GM18868 (cell line): ENCODE data around the gene RAPGEF5.
A peak's percentile ranks its signal among the peaks of the same experiment; 100 is the strongest.

Source experiments
- ATAC-seq: cut with Tn5 transposase; IDR thresholded peaks from one replicate; pipeline ENCODE4 v1.9.1; 2021; ENCODE audit warnings: mild to moderate bottlenecking, moderate library complexity; ENCODE audit not compliant: unreplicated experiment

RAPGEF5 gene

DNA sequence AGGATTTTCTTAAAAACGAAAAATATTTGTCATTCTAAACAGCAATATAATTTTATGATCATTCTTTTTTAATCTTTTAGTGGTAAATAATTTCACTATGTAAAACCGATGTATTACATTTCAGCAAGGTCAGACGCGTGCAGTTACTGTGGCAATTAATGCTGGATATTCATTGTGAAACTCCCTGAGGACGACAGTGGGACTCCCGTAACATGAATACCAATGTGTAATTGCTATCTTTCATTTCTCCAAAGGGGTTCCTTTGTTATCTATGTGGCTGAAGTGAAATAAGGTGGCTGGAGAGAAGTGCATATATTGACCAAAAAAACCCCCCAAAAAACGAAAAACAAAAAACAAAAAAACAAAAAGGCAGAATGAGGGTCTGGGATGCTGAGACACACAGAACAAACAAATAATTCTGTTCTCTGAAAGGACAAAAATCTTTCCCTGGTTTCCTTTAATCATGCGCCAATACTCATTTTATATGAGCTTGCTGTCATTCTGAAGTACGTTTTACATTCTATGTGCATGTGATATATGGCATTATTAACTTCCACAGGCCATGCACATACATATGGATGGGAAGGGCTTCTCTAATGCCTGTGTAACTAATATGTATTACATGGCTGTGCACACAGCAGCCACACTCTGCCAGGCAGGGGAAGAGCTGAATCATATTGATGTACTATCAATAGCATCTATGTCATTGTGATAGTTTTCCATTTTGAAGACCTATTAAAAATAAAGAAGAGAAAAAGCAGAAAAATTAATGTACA lies 161.4 kb downstream of the RAPGEF5 start:
- peak; percentile 70 for ATAC-seq

DNA sequence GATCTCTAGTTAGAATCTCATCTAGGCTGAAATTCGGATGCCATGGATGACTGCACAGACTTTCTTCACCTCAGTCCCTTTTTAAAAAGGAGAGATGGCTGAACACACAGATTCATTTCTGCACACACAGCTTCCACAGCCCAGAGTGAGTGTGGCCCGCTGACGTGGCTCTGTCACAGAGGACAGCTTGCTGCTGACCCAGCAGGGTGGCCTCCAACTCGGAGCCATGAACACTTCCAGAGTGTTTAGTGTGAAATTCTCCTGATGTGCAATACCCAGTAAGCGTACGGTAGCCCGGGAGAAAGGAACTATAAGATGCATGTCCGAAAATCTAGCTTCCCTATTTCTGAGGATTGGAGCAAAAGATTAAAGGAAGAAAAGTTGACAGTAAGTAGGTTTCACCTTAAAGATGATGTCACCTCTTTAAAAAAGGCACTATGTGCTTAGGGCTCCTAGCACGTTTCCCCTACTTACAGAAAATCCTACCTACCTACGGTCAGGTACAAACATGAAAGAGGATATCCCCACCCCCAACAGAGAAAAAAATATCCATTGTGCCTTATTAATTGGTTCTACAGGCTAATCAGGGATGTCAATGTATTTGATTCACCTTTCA lies 162.2 kb downstream of the RAPGEF5 start:
- ATAC-seq = no peak

DNA sequence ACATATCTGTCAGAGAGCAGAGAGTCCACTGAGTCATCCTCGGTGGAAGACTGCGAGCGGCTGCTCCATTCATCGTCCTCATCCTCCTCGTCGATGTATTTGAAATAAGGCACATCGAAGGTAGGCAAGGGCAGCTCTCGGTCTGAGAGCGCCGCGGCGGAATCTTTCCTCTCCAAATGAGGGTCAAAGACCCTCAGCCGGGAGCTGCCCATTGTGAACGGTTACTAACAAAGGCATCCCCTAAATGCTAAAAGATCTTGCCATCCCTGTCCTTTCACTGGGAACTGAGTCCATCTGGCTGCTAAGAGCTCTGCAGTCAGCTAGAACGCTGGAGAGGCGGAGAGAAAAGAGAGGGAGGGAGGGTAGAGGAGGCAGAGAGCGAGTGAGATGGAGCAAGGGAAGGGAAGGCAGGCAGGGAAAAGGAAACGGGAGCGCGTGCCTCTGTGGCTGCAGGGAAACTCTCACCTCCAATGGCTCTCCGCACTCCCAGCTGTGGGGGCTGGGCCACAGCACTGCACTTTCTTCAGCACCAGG lies 163.4 kb downstream of the RAPGEF5 start:
- no peak for ATAC-seq

DNA sequence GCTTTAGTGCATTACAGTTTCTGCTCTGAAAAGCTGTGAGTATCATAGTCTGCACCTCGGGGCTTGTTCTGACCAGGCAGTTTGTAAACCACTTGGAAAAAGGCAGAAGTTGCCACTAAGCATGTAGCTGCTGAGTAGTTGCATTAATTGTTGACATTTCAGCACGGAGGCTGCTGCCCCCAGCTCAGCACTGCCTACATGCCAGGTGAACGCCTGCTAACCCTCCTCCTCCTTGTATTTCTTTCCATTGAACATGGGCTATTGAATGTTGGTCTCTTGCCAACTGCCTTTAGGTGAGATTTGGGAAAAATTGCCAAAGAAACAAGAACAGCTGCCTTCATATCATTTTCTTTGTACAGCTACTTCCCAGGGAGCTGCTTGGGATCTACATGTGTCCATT lies 164.2 kb downstream of the RAPGEF5 start:
- ATAC-seq = no peak

DNA sequence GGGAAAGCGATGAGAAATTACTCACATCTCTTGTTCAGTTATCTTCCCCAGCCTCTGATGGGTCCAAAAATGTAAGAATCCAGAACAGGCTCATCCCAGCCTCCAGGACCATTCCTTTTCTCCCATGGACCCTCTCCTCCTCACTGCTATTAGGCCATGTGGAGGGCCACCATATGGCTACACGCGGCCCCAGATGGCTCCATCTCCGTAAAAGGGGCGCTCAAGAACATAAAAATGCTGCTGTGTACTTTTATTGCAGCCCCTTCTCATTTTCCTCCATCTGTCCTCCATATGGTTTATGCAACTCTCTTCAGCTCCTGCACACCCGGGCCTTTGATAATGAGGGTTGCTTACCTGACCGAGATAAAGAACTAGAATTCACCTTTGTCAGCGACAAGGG lies 166.2 kb downstream of the RAPGEF5 start:
- no peak for ATAC-seq

DNA sequence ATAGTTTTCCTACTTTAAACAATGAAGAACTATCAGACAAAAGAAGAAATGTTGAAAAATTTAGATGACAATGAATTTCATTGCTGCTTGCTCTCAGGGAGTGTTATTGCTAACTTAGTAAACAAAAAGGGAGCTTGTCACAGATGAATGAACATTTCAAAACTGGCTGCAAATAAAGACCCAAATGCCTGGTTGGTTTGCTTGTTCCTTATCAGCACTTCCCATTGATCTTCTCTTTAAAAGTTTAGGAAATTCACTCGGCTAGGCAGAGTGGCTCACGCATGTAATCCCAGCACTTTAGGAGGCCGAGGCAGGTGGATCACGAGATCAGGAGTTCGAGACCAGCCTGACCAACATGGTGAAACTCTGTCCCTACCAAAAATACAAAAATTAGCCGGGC lies 167.2 kb downstream of the RAPGEF5 start:
- ATAC-seq = no peak

DNA sequence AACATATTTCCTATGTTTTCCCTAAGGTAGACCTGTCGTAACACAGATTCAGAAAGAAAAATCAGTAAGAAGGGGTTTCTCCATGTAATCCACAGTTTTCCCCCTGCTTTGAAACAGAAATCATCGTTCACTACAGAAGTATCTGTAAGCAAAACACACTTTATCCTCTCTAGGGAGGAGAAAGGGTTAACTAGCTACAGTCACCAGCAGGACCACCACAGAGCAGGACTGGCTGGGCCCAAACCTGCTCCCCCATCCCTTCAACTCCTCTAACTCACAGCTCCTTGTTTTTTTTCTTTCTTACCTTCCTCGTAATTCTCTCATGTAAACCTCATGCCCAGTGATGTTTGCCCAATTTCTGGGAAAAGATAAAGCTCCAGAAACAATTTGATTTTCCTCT lies 167.7 kb downstream of the RAPGEF5 start:
- ATAC-seq = no peak

DNA sequence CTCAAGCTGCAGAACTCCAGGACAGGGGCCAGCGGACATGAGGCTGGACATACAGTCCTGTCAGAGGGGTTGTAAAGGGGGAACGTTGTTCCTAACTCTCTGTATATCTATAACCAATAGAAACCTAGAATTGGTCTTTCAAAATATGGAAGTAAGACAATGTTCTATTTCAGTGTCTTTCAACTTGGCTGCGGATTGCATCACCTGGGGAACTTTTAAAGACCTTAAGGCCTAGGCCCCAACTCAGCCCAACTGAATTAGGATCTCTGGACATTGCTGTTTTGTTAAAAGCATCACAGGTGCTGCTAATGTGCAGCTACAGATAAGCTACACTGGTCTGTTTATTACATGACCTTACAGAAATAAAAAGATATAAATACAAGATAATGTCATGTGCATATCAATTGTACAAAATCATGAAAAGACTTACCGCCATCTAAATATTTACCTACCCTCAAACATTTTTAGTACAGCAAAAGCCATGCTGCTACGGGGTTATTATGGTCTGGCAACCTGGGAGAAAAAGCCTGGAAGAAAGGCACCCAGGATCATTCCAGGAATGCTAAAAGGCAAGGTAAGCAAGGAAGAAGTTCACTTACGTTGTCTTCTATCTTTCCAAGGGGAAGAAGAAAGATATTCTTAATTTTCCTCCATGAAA lies 169.1 kb downstream of the RAPGEF5 start:
- ATAC-seq = no peak

DNA sequence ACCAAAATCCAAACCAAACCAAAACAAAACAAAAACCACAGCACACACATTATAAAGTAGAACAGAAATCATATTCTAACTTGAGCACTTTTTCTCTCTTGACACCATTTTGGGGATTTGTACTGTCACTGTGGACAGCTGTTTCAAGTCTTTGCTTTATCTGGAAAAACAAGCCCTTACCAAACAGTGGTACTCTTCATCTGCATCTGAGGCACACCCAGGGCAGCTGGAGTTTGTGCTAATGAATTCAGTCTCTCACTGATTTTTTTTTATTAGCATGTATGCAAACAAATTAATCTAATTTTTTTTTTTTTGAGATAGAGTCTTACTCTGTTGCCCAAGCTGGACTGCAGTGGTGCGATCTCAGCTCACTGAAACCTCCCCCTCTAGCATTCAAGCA lies 171.4 kb downstream of the RAPGEF5 start:
- no peak for ATAC-seq

DNA sequence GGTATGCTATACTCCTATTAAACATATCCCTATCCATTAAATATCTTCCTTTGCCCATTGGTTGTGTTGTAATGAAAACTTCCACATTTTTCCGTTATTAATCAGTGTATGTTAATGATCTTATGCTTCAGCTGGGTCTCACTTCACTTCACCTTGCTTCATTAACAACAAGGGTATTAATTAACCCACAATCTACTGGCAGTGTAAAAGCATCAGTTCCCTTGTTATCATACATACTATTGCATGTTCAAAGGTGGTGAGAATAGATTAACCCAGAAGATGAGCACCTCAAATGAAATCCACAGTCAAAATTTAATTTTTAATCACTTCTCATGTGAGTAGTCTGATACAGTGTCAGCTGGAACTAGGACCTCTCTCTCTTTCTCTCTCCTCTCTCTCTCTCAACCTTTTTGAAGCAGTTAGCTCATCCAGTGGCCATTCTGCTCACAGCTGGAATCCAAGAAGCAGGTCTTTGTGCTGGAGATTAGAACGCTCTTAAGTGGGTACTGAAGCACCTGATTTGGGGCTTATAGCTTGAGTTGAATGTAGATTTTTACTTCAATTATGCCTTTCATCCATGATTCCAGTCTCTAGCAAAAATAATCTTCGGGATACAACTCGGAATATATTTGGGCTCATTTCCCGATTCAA lies 172.3 kb downstream of the RAPGEF5 start:
- ATAC-seq = no peak

DNA sequence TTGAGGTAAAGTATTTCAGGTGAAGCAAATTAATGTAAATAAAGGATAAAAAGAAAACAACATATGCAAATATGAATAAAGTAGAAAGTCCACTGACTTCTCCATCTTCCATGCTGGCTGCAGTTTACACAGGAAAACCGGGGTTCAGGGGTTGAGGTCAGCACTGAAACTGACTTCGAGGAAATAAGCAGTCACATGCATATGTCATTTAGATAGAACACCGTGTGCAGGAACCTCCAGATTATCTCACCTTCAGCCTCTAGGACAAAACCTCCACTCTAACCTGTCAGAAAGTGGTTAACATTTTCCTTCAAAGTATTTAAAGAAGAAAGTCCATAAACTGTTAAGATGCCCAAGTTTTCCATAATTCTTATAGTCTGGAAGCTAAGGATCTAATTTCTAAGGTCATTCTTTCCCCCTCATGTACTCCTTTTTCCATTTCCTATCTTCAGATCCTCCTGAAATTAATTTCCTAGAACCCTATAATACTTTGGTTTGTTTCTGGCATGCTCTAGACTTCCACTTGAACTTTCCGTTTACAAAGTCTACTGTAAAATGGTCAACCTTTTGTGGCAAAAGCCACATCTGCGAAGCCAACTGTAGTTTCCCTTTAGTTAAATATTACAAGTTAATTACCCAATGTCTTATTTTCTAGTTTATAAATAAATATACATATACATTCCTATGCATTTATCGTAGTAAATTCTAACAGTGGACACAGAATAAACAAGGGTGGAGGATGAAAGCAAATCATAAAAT lies 173.3 kb downstream of the RAPGEF5 start:
- no peak for ATAC-seq

DNA sequence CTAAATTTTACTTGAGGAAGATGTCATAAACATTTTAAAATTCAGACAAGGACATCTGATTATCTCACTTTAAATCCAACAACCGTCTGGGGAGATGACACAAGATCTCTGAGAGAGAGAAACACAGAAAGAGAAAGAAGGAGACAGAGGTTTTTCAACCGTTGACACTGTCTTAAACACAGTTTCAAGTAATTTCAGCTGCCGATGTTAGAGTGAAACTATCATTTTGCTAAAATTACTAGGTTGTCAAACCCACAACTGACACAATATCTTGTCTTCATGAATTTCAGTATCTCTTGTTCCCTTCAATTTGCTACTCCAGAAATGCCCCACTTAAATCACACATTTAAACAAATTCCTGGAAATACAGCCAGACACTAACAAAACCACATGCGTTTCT lies 174.8 kb downstream of the RAPGEF5 start:
- no peak for ATAC-seq

DNA sequence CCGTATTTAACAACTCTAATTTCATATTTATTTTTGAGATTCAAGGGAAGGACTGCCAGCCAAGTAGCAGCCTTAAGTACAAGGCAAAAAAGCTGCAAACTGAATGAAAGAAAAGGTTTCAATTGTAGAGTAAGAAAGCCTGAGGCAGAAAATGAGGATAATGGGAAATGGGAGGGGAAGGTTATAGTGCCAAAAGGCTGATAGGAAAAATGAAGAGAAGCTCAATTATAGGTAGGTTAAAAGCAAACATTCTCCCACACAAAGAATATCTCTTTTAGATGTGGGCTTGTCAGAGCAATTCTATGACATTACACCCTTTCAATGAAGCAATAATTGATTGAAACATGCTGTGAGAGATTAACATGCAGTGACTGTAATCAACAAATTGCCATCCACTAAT lies 175.3 kb downstream of the RAPGEF5 start:
- no peak for ATAC-seq

DNA sequence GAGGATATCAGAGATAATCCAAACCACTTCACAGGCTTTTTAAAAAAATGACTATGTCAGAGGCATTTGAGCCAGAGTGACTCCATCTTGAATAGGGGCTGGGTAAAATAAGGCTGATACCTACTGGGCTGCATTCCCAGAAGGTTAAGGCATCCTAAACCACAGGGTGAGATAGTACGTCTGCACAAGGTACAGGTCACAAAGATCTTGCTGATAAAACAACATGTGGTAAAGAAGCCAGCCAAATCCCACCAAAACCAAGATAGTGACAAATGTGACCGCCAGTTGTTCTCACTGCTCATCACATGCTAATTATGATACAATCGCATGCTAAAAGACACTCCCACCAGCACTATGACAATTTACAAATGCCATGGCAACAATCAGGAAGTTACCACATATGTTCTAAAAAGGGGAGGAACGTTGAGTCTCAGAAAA lies 177.5 kb downstream of the RAPGEF5 start:
- no peak for ATAC-seq

DNA sequence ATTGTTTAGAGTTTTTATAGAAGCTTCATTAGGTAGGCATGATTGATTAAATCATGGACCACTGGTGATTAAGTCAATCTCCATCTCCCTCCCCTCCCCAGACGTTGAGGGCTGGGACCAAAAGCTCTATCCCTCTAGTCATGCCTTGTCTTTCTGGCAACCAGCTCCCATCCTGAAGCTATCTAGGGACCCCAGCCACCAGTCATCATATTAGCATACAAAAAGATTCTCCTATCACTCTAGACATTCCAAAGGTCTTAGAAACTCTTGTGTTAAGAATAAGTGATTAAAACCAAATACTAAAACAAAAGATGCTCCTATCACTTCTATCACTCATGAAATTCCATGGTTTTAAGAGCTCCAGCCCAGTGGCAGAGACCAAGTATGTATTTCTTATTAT lies 178.2 kb downstream of the RAPGEF5 start:
- no peak for ATAC-seq

DNA sequence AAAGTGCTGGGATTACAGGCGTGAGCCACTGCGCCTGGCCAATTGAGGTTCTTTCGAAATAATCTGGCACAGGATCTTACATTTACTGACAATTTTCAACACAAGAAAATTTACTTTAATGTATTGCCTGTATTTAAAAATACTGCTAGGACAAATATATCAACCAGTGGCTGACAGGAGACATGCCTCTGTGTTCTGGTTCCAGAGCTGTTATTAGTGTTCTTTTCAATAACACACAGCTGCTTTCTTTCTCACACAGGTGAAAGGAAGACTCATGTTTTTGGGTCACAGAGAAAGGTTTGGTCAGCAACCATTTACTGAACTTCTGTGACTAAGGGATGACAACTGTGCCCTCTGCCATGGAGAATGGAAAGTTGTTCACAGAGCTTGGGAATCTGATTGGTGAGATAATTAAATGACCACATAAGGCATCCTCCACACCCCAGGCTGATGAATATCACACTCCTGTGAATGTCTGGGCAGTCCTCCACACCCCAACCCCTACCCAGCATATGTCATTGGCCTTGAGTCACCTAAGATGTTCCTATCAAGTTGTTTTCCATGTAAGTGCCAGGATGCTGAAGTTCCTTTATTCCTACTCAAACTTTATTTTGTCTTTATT lies 180.1 kb downstream of the RAPGEF5 start:
- no peak for ATAC-seq

DNA sequence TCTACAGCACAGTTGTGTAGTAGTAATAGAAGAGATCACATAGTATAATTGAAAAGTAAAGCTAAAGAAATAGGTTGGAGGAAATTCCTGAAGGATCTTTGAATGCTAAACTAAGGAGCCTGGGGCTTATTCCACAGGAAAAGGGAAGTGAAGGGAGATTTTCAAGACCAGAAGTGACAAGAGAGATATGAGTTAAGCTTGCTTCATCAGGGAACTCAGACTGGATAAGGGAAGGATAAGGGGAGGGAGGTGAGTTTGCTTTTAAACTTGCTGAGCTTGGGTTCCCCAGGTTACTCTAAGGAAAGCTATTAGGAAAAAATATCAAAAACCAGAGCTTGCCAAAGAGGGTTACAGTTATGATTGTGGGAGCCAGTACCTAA lies 182.4 kb downstream of the RAPGEF5 start:
- no peak for ATAC-seq

DNA sequence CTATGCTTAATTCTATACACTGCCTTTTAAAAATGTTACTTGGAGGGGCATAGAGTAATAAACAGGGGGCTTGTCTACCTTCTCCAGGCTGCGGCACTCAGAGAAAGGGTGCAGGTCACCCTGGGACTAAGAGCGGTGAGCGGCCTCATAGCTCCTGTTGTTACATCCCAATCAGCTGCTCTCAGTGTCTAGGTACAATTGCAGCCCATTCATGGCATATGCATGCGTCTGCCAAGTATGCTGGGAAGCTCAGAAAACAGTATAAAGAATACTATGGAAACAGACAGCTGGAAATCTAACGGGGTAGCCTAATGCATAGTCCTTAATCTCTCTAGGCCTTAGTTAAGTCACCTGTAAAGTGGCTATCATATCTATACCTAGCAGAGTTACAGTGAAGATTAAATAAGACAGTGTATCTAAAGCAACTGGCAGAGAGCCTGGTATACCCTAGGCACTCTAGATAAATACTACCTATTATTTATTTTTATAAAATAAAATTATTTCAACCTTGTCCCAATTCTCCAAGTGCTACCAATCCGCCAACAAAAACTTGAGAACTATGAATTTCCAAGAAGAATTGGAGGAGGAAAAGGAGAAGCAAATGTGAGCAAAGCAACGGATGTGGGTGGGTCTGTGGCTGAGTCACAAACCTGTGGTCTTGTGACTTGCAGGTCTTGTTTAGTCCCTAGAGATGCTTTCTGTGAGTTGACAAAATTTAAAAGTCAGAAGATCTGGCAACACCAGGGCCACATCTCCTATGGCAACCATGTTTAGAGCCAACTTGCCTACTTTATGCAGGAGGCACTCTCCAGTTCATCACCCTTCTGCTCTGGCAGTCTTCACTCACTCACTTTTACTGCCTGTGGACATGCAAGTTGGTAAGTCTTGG lies 183.0 kb downstream of the RAPGEF5 start:
- peak; percentile 97 for ATAC-seq

DNA sequence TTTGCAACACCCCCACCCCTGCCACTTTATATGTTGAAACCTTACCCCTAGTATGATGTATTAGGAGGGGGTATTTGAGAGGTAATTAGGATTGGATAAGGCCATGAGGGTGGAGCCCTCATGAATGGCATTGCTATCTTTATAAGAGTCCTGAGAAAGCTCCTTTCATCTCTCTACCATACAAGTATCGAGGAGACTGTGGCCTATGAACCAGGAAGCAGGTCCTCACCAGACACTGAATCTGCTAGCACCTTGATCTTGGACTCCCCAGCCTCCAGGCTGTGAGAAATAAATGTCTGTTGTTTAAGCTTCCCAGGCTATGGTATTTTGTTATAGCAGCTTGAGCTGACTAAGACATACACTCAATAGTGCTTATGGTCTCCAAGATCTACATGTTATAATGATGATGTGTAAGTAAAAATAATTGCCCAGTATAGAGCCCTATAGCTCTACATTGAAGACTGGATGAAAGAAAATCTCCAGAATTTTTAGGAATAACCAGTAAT lies 188.8 kb downstream of the RAPGEF5 start:
- ATAC-seq = no peak
